GM23338 (cell line): Measurements from ENCODE around the gene MT2A. TPM values are rescaled to one million over a fixed set of nuclear protein-coding genes. Genes with fewer than 3 reads are reported as not detected.

Experiments used
- ATAC-seq: fragments of 200-7000 bp; cut with Tn5 transposase; 3 replicates; pipeline ENCODE4 v1.9.1; 2020
- DNase-seq: peaks from one replicate; pipeline ENCODE4 v3.0.0-alpha.2; 2015; ENCODE audit warnings: low spot score
- H2AFZ ChIP-seq: fragments of 200-600 bp; sonication (generic); 2 replicates; pipeline ENCODE4 v1.8.0; 2016; ENCODE audit warnings: antibody characterized with exemption, mild to moderate bottlenecking, moderate library complexity
- H3F3A ChIP-seq: fragments of 200-600 bp; sonication (generic); replicated peaks from 2 replicates; pipeline ENCODE4 v1.8.0; 2017; ENCODE audit warnings: antibody characterized with exemption, mixed run types, low read depth
- H3K27ac ChIP-seq: fragments of 200-600 bp; sonication (generic); 2 replicates; pipeline ENCODE4 v1.6.1; 2016; ENCODE audit warnings: low read depth
- H3K27me3 ChIP-seq: fragments of 200-600 bp; sonication (generic); 2 replicates; pipeline ENCODE4 v1.8.0; 2016; ENCODE audit warnings: mild to moderate bottlenecking, mixed run types, moderate library complexity; ENCODE audit not compliant: insufficient read depth
- H3K36me3 ChIP-seq: fragments of 200-600 bp; sonication (generic); 2 replicates; pipeline ENCODE4 v1.8.0; 2016; ENCODE audit warnings: mild to moderate bottlenecking; ENCODE audit not compliant: insufficient read depth
- H3K4me1 ChIP-seq: fragments of 200-600 bp; sonication (generic); 2 replicates; pipeline ENCODE4 v1.8.0; 2016; ENCODE audit warnings: mild to moderate bottlenecking, moderate library complexity; ENCODE audit not compliant: insufficient read depth
- H3K4me2 ChIP-seq: fragments of 200-600 bp; sonication (generic); 2 replicates; pipeline ENCODE4 v1.7.1; 2017; ENCODE audit warnings: mixed run types
- H3K4me3 ChIP-seq: fragments of 200-600 bp; sonication (generic); 2 replicates; pipeline ENCODE4 v1.6.1; 2016; ENCODE audit warnings: mixed run types
- H3K79me2 ChIP-seq: fragments of 200-600 bp; sonication (generic); replicated peaks from 2 replicates; pipeline ENCODE4 v1.8.0; 2017; ENCODE audit warnings: mild to moderate bottlenecking; ENCODE audit not compliant: insufficient read depth
- H3K9me2 ChIP-seq: fragments of 200-600 bp; sonication (generic); 2 replicates; pipeline ENCODE4 v1.8.0; 2017; ENCODE audit not compliant: insufficient read depth
- H4K20me1 ChIP-seq: fragments of 200-600 bp; sonication (generic); replicated peaks from 2 replicates; pipeline ENCODE4 v1.8.0; 2017; ENCODE audit warnings: mild to moderate bottlenecking; ENCODE audit not compliant: insufficient read depth
- H3K27ac Mint-ChIP-seq: 2 replicates; pipeline ENCODE4 v1.8.0; 2020; ENCODE audit warnings: inconsistent platforms, mild to moderate bottlenecking, moderate library complexity, mixed read lengths
- H3K27me3 Mint-ChIP-seq: 3 replicates; pipeline ENCODE4 v1.8.0; 2022; ENCODE audit warnings: low read depth, mild to moderate bottlenecking, moderate library complexity, mixed read lengths, inconsistent platforms; ENCODE audit not compliant: insufficient read depth, poor library complexity
- H3K36me3 Mint-ChIP-seq: 3 replicates; pipeline ENCODE4 v1.8.0; 2021; ENCODE audit warnings: low read depth, mild to moderate bottlenecking, inconsistent platforms, moderate library complexity, mixed read lengths
- H3K4me1 Mint-ChIP-seq: 3 replicates; pipeline ENCODE4 v1.8.0; 2020; ENCODE audit warnings: mild to moderate bottlenecking, inconsistent platforms, mixed read lengths
- H3K4me3 Mint-ChIP-seq: 3 replicates; pipeline ENCODE4 v1.8.0; 2021; ENCODE audit warnings: moderate library complexity, mild to moderate bottlenecking, inconsistent platforms, mixed read lengths
- H3K9me3 Mint-ChIP-seq: 3 replicates; pipeline ENCODE4 v1.8.0; 2020; ENCODE audit warnings: moderate library complexity, mild to moderate bottlenecking, inconsistent platforms, mixed read lengths
- CREB1 ChIP-seq: fragments of 250-450 bp; sonication (Bioruptor Pico); IDR thresholded peaks from 2 replicates; pipeline ENCODE4 v1.5.0; 2020; ENCODE audit warnings: low read depth, mild to moderate bottlenecking, moderate library complexity
- EZH2 ChIP-seq: fragments of 200-600 bp; sonication (generic); IDR thresholded peaks from one replicate; pipeline ENCODE4 v1.8.0; 2017; ENCODE audit warnings: antibody characterized with exemption, mild to moderate bottlenecking, low read depth; ENCODE audit not compliant: unreplicated experiment
- EZH2phosphoT487 ChIP-seq: fragments of 200-600 bp; sonication (generic); IDR thresholded peaks from one replicate; pipeline ENCODE4 v1.8.1; 2018; ENCODE audit warnings: antibody characterized with exemption; ENCODE audit not compliant: unreplicated experiment
- JUNB ChIP-seq: IDR thresholded peaks from one replicate; pipeline ENCODE4 v1.6.1; 2016; ENCODE audit warnings: antibody characterized with exemption; ENCODE audit not compliant: unreplicated experiment
- NANOG ChIP-seq: IDR thresholded peaks from 2 replicates; pipeline ENCODE4 v1.6.1; 2016; ENCODE audit warnings: antibody characterized with exemption, borderline replicate concordance
- STAT1 ChIP-seq: IDR thresholded peaks from one replicate; pipeline ENCODE4 v1.6.1; 2016; ENCODE audit warnings: antibody characterized with exemption; ENCODE audit not compliant: unreplicated experiment
- ZNF114 ChIP-seq: fragments of 250-450 bp; sonication (Bioruptor Pico); IDR thresholded peaks from 2 replicates; pipeline ENCODE4 v1.5.0; 2020; ENCODE audit warnings: mild to moderate bottlenecking, moderate library complexity
- polyA plus RNA-seq: library from polyadenylated mRNA; unstranded; fragments of >200 nt; fragmentation: Nextera tagmentation; extraction: Ambion mirVana; gene quantifications from 2 replicates; pipeline ENCODE4 v1.2.1, GENCODE V29; 2016
- total RNA-seq: library from RNA; depleted of rRNA; stranded (reverse); fragments of >200 nt; shearing (Covaris generic); gene quantifications from 2 replicates; pipeline ENCODE4 v1.2.3, GENCODE V29; 2014
- TF ChIP-seq, protein P1 (sequence below): fragments of 250-450 bp; sonication (Bioruptor Pico); IDR thresholded peaks from 2 replicates; pipeline ENCODE4 v1.5.0; 2020; ENCODE audit warnings: mild to moderate bottlenecking, moderate library complexity
- TF ChIP-seq, protein P2 (sequence below): IDR thresholded peaks from 2 replicates; pipeline ENCODE4 v1.6.1; 2016; ENCODE audit warnings: antibody characterized with exemption
- TF ChIP-seq, protein P3 (sequence below), 2 experiments: fragments of 200-600 bp in 1 of 2; sonication (generic) in 1 of 2; conservative IDR thresholded peaks; 2 replicates each; pipeline versions ENCODE4 v1.5.1 to v1.6.1; 2016 to 2017; ENCODE audit warnings: antibody characterized with exemption in 2 of 2, low read depth in 2 of 2, mild to moderate bottlenecking in 2 of 2, moderate library complexity in 1 of 2
- TF ChIP-seq, protein P4 (sequence below): IDR thresholded peaks from one replicate; pipeline ENCODE4 v1.6.1; 2018; ENCODE audit warnings: antibody characterized with exemption; ENCODE audit not compliant: unreplicated experiment

MT2A gene
- total and polyA plus RNA-seq, 2 experiments from 2014 or later = 13.9 to 243 TPM

DNA sequence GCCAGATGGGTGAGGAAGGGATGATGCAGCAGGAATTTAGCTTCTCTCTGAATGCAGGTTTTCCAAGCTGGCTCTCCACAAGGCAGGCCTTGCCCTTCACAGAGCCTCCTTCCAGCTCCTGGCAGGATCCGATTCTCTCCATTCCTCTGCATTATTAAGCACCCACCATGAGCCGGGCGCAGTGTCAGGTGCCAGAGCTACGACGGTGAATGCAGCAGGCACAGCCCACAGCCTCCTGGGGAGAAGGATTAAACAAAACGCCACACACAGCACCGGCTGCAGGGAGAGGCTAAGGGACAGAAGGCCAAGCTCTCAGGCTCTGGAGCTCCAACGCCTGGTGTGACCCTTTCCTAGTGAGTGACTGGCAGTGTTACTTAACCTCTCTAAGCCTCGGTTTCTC is 7.1 kb upstream of the MT2A start (continued):
- TF ChIP-seq, protein P1, sequence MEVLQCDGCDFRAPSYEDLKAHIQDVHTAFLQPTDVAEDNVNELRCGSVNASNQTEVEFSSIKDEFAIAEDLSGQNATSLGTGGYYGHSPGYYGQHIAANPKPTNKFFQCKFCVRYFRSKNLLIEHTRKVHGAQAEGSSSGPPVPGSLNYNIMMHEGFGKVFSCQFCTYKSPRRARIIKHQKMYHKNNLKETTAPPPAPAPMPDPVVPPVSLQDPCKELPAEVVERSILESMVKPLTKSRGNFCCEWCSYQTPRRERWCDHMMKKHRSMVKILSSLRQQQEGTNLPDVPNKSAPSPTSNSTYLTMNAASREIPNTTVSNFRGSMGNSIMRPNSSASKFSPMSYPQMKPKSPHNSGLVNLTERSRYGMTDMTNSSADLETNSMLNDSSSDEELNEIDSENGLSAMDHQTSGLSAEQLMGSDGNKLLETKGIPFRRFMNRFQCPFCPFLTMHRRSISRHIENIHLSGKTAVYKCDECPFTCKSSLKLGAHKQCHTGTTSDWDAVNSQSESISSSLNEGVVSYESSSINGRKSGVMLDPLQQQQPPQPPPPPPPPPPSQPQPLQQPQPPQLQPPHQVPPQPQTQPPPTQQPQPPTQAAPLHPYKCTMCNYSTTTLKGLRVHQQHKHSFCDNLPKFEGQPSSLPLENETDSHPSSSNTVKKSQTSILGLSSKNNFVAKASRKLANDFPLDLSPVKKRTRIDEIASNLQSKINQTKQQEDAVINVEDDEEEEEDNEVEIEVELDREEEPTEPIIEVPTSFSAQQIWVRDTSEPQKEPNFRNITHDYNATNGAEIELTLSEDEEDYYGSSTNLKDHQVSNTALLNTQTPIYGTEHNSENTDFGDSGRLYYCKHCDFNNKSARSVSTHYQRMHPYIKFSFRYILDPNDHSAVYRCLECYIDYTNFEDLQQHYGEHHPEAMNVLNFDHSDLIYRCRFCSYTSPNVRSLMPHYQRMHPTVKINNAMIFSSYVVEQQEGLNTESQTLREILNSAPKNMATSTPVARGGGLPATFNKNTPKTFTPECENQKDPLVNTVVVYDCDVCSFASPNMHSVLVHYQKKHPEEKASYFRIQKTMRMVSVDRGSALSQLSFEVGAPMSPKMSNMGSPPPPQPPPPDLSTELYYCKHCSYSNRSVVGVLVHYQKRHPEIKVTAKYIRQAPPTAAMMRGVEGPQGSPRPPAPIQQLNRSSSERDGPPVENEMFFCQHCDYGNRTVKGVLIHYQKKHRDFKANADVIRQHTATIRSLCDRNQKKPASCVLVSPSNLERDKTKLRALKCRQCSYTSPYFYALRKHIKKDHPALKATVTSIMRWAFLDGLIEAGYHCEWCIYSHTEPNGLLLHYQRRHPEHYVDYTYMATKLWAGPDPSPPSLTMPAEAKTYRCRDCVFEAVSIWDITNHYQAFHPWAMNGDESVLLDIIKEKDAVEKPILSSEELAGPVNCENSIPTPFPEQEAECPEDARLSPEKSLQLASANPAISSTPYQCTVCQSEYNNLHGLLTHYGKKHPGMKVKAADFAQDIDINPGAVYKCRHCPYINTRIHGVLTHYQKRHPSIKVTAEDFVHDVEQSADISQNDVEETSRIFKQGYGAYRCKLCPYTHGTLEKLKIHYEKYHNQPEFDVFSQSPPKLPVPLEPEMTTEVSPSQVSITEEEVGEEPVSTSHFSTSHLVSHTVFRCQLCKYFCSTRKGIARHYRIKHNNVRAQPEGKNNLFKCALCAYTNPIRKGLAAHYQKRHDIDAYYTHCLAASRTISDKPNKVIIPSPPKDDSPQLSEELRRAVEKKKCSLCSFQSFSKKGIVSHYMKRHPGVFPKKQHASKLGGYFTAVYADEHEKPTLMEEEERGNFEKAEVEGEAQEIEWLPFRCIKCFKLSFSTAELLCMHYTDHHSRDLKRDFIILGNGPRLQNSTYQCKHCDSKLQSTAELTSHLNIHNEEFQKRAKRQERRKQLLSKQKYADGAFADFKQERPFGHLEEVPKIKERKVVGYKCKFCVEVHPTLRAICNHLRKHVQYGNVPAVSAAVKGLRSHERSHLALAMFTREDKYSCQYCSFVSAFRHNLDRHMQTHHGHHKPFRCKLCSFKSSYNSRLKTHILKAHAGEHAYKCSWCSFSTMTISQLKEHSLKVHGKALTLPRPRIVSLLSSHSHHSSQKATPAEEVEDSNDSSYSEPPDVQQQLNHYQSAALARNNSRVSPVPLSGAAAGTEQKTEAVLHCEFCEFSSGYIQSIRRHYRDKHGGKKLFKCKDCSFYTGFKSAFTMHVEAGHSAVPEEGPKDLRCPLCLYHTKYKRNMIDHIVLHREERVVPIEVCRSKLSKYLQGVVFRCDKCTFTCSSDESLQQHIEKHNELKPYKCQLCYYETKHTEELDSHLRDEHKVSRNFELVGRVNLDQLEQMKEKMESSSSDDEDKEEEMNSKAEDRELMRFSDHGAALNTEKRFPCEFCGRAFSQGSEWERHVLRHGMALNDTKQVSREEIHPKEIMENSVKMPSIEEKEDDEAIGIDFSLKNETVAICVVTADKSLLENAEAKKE (CRISPR knock-in tag) = no peak
- TF ChIP-seq EZH2phosphoT487 = no peak
- TF ChIP-seq ZNF114 (CRISPR knock-in tag) = no peak
- TF ChIP-seq, protein P2, sequence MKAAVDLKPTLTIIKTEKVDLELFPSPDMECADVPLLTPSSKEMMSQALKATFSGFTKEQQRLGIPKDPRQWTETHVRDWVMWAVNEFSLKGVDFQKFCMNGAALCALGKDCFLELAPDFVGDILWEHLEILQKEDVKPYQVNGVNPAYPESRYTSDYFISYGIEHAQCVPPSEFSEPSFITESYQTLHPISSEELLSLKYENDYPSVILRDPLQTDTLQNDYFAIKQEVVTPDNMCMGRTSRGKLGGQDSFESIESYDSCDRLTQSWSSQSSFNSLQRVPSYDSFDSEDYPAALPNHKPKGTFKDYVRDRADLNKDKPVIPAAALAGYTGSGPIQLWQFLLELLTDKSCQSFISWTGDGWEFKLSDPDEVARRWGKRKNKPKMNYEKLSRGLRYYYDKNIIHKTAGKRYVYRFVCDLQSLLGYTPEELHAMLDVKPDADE = no peak

DNA sequence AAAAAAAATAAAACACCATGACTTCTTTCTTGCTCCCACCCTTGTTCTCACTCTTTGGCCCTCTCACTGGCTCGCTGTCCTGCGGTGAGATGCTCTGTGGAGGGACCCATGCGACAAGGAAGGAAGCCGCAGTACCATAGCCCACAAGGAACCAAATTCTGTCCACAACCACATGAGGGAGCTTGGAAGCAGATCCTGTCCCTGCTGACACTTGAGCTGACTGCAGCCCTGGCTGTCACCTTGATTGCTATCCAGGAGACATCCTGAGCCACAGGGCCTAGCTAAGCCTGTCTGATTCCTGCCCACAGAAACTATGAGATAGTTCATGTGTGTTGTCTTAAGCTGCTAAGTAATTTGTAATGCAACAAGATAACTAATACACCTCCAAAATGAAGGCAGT is 4.8 kb upstream of the MT2A start:
- Histone ChIP-seq H3K36me3 (no peaks in the 10 kb centered on the region), H3F3A (0 out of 2 replicates have a peak, but pooled peaks cover 6% of the 10 kb centered on the region), H4K20me1 (no peaks in the 10 kb centered on the region), H3K4me2 (no peak overlapping the region), H3K27ac (no peak overlapping the region), H3K27me3 (peaks cover 29% of the 10 kb centered on the region), H3K79me2 (no peaks in the 10 kb centered on the region), H3K9me2 (no peaks in the 10 kb centered on the region), H3K4me1 (peaks cover 4% of the 10 kb centered on the region), H3K4me3 (no peak overlapping the region), H2AFZ (no peak overlapping the region)
- Mint-ChIP-seq H3K27me3 (peaks cover 19% of the 10 kb centered on the region), H3K27ac (no peak overlapping the region), H3K36me3 (no peaks in the 10 kb centered on the region), H3K4me1 (peaks cover 16% of the 10 kb centered on the region), H3K9me3 (no peaks in the 10 kb centered on the region), H3K4me3 (no peak overlapping the region; the same call in 2 of the 3 replicates)
- DNase-seq (peak; percentile 80), ATAC-seq (peak; percentile 36)
- TF ChIP-seq JUNB (no peak), EZH2 (no peak), EZH2phosphoT487 (no peak), CREB1 (no peak), NANOG (no peak), STAT1 (no peak)
- TF ChIP-seq, protein P3, sequence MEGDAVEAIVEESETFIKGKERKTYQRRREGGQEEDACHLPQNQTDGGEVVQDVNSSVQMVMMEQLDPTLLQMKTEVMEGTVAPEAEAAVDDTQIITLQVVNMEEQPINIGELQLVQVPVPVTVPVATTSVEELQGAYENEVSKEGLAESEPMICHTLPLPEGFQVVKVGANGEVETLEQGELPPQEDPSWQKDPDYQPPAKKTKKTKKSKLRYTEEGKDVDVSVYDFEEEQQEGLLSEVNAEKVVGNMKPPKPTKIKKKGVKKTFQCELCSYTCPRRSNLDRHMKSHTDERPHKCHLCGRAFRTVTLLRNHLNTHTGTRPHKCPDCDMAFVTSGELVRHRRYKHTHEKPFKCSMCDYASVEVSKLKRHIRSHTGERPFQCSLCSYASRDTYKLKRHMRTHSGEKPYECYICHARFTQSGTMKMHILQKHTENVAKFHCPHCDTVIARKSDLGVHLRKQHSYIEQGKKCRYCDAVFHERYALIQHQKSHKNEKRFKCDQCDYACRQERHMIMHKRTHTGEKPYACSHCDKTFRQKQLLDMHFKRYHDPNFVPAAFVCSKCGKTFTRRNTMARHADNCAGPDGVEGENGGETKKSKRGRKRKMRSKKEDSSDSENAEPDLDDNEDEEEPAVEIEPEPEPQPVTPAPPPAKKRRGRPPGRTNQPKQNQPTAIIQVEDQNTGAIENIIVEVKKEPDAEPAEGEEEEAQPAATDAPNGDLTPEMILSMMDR (conservative IDR thresholded peaks at IDR 0.05; ENCODE audit: low read depth in 2 of 2) = peak; percentile 40 to 83; a peak in 3 of 4 replicates
- TF ChIP-seq, protein P4, sequence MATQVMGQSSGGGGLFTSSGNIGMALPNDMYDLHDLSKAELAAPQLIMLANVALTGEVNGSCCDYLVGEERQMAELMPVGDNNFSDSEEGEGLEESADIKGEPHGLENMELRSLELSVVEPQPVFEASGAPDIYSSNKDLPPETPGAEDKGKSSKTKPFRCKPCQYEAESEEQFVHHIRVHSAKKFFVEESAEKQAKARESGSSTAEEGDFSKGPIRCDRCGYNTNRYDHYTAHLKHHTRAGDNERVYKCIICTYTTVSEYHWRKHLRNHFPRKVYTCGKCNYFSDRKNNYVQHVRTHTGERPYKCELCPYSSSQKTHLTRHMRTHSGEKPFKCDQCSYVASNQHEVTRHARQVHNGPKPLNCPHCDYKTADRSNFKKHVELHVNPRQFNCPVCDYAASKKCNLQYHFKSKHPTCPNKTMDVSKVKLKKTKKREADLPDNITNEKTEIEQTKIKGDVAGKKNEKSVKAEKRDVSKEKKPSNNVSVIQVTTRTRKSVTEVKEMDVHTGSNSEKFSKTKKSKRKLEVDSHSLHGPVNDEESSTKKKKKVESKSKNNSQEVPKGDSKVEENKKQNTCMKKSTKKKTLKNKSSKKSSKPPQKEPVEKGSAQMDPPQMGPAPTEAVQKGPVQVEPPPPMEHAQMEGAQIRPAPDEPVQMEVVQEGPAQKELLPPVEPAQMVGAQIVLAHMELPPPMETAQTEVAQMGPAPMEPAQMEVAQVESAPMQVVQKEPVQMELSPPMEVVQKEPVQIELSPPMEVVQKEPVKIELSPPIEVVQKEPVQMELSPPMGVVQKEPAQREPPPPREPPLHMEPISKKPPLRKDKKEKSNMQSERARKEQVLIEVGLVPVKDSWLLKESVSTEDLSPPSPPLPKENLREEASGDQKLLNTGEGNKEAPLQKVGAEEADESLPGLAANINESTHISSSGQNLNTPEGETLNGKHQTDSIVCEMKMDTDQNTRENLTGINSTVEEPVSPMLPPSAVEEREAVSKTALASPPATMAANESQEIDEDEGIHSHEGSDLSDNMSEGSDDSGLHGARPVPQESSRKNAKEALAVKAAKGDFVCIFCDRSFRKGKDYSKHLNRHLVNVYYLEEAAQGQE = no peak
